Neural progenitor cell (in vitro differentiated cells): ENCODE data around the gene FBXL12.

Source experiments
- EZH2 ChIP-seq: fragments of 200-600 bp; sonication (generic); IDR thresholded peaks from 2 replicates; pipeline ENCODE4 v1.6.1; 2017; ENCODE audit warnings: antibody characterized with exemption, mild to moderate bottlenecking, moderate library complexity
- TF ChIP-seq, protein P1 (sequence below): fragments of 200-600 bp; sonication (generic); IDR thresholded peaks from 2 replicates; pipeline ENCODE4 v1.5.1; 2017; ENCODE audit warnings: antibody characterized with exemption, mild to moderate bottlenecking

DNA sequence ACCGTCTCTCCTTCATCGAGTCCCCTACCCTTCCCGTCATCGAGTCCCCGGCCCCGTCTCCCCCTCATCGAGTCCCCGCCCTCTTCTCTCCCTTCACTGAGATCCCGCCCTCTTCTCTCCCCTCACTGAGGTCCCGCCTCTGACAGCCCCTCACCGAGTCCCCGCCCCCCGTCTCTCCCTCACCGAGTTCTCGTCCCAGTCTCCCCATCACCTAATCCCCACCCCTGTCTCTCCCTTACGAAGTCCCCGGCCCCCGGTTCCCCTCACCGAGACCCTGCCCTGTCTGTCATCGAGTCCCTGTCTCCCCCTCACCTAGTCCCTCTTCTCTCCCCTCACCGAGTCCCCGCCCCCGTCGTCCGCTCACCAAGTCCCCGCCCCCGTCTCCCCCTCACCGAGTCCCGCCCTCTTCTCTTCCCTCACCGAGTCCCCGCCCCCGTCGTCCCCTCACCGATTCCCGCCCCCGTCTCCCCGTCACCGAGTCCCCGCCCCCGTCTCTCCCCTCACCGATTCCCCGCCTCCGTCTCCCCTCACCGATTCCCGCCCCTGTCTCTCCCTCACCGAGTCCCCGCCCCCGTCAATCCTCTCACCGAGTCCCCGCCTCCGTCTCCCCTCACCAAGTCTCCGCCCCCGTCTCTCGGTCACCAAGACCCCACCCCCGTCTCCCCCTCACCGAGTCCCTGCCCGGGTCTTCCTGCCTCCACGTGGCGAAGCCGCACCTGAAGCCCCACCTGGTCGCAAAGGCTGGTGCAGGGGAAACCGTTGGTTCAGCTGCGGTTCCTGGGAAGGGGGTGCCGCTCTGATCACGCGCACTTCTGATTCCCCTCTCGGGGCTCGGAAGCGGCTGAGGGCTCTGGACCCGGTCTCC lies 26.4 kb downstream of the FBXL12 start:
- TF ChIP-seq, protein P1, sequence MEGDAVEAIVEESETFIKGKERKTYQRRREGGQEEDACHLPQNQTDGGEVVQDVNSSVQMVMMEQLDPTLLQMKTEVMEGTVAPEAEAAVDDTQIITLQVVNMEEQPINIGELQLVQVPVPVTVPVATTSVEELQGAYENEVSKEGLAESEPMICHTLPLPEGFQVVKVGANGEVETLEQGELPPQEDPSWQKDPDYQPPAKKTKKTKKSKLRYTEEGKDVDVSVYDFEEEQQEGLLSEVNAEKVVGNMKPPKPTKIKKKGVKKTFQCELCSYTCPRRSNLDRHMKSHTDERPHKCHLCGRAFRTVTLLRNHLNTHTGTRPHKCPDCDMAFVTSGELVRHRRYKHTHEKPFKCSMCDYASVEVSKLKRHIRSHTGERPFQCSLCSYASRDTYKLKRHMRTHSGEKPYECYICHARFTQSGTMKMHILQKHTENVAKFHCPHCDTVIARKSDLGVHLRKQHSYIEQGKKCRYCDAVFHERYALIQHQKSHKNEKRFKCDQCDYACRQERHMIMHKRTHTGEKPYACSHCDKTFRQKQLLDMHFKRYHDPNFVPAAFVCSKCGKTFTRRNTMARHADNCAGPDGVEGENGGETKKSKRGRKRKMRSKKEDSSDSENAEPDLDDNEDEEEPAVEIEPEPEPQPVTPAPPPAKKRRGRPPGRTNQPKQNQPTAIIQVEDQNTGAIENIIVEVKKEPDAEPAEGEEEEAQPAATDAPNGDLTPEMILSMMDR: peak; percentile 14
- TF ChIP-seq EZH2: peak; percentile 31
